K562 treated with DMSO at 1 percent for 12 hours (cell line): ENCODE measurements around the gene STIM2. TPM values are rescaled to one million over a fixed set of nuclear protein-coding genes. Genes with fewer than 3 reads are reported as not detected.

ENCODE experiments used
- total RNA-seq: library from RNA; unstranded; fragments of 300-600 nt; gene quantifications from 2 replicates; pipeline ENCODE4 v1.2.3, GENCODE V29; 2022; ENCODE audit not compliant: insufficient read depth

STIM2 gene
- total RNA-seq = 5.8 and 27.5 TPM in 2 replicates

GRCh38 chr4:26860157-26860921 lies at the start of gene STIM2:
Gene STIM2, plus strand, starts transcription at chr4:26860841.

